Left lung (tissue), 10 donors: Measurements from ENCODE around the gene GABRG3. TPM values are rescaled to one million over a fixed set of nuclear protein-coding genes. Genes with fewer than 3 reads are reported as not detected.

Experiments
- ATAC-seq: fragments of 200-7000 bp; cut with Tn5 transposase; one replicate; pipeline ENCODE4 v1.9.1; 2020; ENCODE audit warnings: moderate library complexity
- DNase-seq, 4 donors: peaks; one replicate each; pipeline ENCODE4 v3.0.0-alpha.2; 2013 to 2020
- H3K27ac ChIP-seq, 2 donors: fragments of 200-600 bp; sonication (generic) in 1 of 2; one replicate each; pipeline versions ENCODE4 v1.5.0 to v1.8.0; 2020 to 2021
- H3K27me3 ChIP-seq, 2 donors: fragments of 200-600 bp; sonication (generic) in 1 of 2; one replicate each; pipeline versions ENCODE4 v1.5.0 to v1.8.0; 2020 to 2021
- H3K36me3 ChIP-seq, 2 donors: fragments of 200-600 bp; sonication (generic) in 1 of 2; one replicate each; pipeline versions ENCODE4 v1.5.0 to v1.8.0; 2020 to 2021
- H3K4me1 ChIP-seq, 2 donors: fragments of 200-600 bp; one replicate each; pipeline ENCODE4 v1.8.0; 2021
- H3K4me3 ChIP-seq, 2 donors: fragments of 200-600 bp; sonication (generic) in 1 of 2; one replicate each; pipeline versions ENCODE4 v1.5.0 to v1.8.0; 2020 to 2021; ENCODE audit warnings: mild to moderate bottlenecking in 1 of 2
- H3K9me3 ChIP-seq, 2 donors: fragments of 200-600 bp; sonication (generic) in 1 of 2; one replicate each; pipeline versions ENCODE4 v1.5.0 to v1.8.0; 2020 to 2021
- intact Hi-C, 2 donors: fragments of 100-400 bp; cut with DNase I; formaldehyde crosslinking; loops; one replicate each; pipeline versions ENCODE4 v1.11.2 to v1.14.2; 2022
- polyA plus RNA-seq, 6 donors: library from polyadenylated mRNA; unstranded; fragments of 120-200 nt; gene quantifications; one replicate each; pipeline ENCODE4 v1.2.1, GENCODE V29; 2013; ENCODE audit not compliant: insufficient read length in 6 of 6
- total RNA-seq, 2 donors: library from RNA; stranded (reverse); fragmentation: NEBNext Ultra II Directional; extraction: Animal tissue kit (Norgen Biotek cat#: 25700); gene quantifications; one replicate each; pipeline ENCODE4 v1.2.1, GENCODE V29; 2021
- TF ChIP-seq, protein P1 (sequence below), 2 donors: fragments of 200-600 bp; sonication (generic) in 1 of 2; IDR thresholded peaks; one replicate each; pipeline versions ENCODE4 v1.5.0 to v1.8.0; 2021; ENCODE audit warnings: antibody characterized with exemption in 2 of 2
- donor health status: DM: no; HTN: yes; CAD: no.
- donor health status: DM: no; HTN: no; CAD: no.

The GABRG3 gene
- total and polyA plus RNA-seq, 8 donors: 0.23 to 13.8 (median 10.3) TPM; not detected in 1

DNA sequence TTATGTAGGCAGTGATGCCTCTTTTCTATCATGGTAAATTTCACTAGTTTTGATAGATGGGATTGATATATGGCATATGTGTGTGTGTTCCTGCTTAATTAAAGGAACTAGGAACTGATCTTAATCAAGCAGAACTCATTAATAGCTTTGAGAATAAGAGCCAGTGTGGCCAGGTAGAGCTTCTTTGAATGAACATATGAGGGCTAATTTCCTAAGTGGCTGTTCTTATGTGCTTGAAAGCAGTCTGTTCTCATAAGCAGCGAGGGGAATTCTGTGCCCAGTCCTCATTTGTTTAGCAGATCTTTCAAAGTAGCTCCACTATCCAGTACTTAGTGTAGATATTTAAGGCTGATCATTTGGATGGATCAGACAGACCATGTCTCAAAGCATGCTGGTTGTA is 164.2 kb downstream of the GABRG3 start:
- Histone ChIP-seq H3K36me3 (no peaks in the 10 kb centered on the region), H3K27ac (no peak overlapping the region), H3K9me3 (no peaks in the 10 kb centered on the region), H3K4me1 (no peaks in the 10 kb centered on the region), H3K27me3 (no peaks in the 10 kb centered on the region), H3K4me3 (no peak overlapping the region)
- TF ChIP-seq, protein P1, sequence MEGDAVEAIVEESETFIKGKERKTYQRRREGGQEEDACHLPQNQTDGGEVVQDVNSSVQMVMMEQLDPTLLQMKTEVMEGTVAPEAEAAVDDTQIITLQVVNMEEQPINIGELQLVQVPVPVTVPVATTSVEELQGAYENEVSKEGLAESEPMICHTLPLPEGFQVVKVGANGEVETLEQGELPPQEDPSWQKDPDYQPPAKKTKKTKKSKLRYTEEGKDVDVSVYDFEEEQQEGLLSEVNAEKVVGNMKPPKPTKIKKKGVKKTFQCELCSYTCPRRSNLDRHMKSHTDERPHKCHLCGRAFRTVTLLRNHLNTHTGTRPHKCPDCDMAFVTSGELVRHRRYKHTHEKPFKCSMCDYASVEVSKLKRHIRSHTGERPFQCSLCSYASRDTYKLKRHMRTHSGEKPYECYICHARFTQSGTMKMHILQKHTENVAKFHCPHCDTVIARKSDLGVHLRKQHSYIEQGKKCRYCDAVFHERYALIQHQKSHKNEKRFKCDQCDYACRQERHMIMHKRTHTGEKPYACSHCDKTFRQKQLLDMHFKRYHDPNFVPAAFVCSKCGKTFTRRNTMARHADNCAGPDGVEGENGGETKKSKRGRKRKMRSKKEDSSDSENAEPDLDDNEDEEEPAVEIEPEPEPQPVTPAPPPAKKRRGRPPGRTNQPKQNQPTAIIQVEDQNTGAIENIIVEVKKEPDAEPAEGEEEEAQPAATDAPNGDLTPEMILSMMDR (IDR thresholded peaks at IDR 0.05): no peak
- ATAC-seq (no peak), DNase-seq (no peak)
- intact Hi-C loops: no loop called here

DNA sequence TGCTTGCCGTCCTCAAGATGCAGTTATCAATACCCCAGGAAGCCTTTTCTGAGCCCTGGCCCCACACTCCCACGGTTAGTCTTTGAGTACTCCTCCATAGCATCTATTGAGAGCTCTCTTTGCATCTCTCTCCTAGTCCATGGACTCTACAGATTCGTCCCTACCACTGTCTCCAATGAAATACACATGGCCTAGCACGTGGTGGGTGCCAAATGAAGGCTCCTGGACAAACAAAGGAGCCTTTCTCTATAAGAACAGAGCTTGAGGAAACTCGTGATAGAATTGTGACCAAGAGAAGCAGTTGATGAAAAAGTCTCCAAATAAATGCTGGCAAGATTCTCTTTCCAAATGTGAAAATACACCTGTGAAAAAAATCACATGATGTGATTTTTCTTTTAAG is 166.1 kb downstream of the GABRG3 start:
- Histone ChIP-seq H3K27me3 (no peaks in the 10 kb centered on the region), H3K36me3 (no peaks in the 10 kb centered on the region), H3K9me3 (no peaks in the 10 kb centered on the region), H3K4me3 (no peak overlapping the region), H3K27ac (no peak overlapping the region), H3K4me1 (no peaks in the 10 kb centered on the region)
- no peak for ATAC-seq
- DNase-seq: no peak
- TF ChIP-seq, protein P1 (IDR thresholded peaks at IDR 0.05): no peak
- intact Hi-C loops: no loop called here

DNA sequence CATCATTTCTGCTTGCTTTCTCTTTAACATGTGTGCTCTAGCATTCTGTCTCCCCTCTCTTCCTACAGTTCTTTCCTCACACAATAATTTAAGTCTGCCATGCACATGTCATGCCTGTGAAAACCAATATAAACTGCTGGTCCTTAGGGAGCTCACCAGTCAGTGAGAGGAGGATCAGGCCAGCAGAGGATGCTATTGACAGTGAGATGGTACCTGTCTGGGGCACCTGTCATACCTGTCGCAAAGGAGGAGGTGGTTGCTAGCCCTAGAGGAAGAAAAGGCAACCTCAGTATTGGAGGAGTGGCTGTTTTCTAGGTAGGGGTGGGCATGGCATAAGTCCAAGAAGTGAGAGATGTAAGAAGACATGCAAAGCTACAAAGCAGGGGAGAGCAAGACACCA is 194.6 kb downstream of the GABRG3 start:
- no peaks in the 10 kb centered on the region for H3K27me3 ChIP-seq
- TF ChIP-seq, protein P1 (IDR thresholded peaks at IDR 0.05): no peak
- no peaks in the 10 kb centered on the region for H3K4me1 ChIP-seq
- H3K27ac ChIP-seq: no peak overlapping the region
- DNase-seq (no peak), ATAC-seq (no peak)
- H3K36me3 ChIP-seq: no peaks in the 10 kb centered on the region
- intact Hi-C loops: no loop called here
- H3K9me3 ChIP-seq: peaks cover 0 to 3% of the 10 kb centered on the region in 2 donors
- H3K4me3 ChIP-seq: no peak overlapping the region

DNA sequence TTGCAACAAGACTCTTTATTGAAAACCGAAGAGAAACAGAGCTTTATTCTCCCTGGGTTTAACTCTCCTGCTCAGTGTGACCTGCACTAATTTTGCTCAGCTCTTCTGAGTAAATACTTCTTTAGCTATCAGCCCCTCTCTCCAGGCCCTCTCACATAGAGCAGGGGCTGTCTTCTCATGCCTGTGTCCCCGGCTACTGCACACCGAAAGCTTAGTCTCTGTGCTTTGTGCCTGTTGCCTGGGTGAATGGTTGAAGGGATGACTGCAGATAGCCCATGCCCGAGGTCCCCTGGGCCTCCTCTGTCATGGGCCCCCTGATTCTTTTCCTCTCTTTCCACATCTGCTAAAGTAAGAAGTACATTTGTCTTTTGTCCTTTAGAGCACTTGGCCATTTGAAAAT is 195.9 kb downstream of the GABRG3 start:
- H3K4me3 ChIP-seq: no peak overlapping the region
- H3K4me1 ChIP-seq: no peaks in the 10 kb centered on the region
- DNase-seq (no peak), ATAC-seq (no peak)
- intact Hi-C loops: no loop called here
- H3K36me3 ChIP-seq: no peaks in the 10 kb centered on the region
- TF ChIP-seq, protein P1 (IDR thresholded peaks at IDR 0.05): no peak
- peaks cover 0 to 3% of the 10 kb centered on the region in 2 donors for H3K9me3 ChIP-seq
- H3K27ac ChIP-seq: no peak overlapping the region
- H3K27me3 ChIP-seq: no peaks in the 10 kb centered on the region

DNA sequence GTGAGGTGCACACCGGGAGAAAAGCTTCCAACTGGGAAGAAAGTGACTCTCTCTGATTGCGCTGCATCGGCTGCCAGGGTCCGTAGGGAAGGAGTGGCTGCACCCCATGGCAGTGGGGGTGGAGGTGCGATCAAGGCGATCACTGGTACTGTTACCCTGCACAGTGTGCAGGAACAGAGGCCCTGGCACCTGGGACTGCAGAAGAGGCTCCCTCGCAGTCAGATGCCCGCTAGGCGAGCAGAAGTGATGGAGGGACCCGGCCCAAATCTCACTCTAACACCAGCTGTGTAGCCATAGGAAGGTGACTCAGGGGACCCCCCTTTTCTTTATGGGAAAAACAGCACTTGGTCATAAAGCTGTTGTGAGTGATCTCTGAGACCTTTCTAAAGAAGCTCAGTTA is 196.8 kb downstream of the GABRG3 start:
- Histone ChIP-seq H3K4me1 (no peaks in the 10 kb centered on the region), H3K4me3 (no peak overlapping the region), H3K9me3 (peaks cover 0 to 3% of the 10 kb centered on the region in 2 donors), H3K27me3 (no peaks in the 10 kb centered on the region), H3K36me3 (no peaks in the 10 kb centered on the region), H3K27ac (no peak overlapping the region)
- ATAC-seq (no peak), DNase-seq (no peak)
- TF ChIP-seq, protein P1 (IDR thresholded peaks at IDR 0.05): no peak
- intact Hi-C loops: no loop called here
